ENCODE measurements around the gene CCDC92B. TPM values are rescaled to one million over a fixed set of nuclear protein-coding genes. Genes with fewer than 3 reads are reported as not detected.

Gene CCDC92B
- total and polyA plus RNA-seq, 9 of the 15 experiments (the other 6 are each of a cell fraction or from before 2014, with no cell fraction given): not detected

DNA sequence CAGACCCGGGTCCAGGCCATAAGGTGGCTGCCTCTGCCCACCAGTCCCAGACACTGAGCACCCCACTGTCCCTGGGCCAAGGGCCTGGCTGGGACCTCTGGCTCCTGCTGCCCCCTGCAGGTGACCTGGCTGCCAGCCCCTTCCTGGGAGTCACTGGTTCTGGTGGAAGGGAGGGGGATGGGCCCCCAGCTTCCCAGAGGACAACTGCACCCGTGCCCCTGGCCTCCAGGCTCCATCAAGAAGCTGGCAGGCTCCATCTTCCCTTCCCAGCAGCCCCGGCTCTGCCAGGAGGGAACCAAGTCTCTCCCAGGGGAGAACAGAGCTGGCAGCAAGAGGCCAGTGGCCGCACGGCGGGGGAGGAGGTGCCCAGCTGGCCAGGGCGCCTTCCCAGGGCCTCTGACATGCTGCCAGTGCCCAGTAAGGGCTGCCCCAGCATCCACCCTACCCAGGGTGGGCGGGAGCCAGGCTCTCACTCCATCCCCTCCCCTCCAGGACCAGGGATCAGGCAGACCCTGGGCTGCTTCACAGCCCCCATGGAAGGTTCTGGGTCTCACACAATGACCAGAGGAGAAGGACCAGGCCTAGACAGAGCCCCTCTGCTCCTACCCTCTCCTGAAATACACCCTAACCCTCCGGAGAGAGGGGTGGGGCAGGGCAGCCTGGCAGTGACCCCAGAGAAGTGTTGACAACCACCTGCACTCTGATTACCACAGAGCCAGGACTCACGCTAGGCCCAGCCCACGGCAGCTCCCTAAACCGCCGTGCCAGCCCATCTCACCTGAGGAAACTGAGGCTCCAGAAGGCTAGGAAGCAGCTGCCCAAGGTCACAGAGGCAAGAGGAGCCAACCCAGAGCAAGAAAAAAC, 41.5 kb downstream of the CCDC92B start:
- peaks cover 5% of the 10 kb centered on the region for H3K9me1 ChIP-seq (ENCODE audit: control insufficient read depth, insufficient read depth, low read length)
- no peak overlapping the region for H2AFZ ChIP-seq (ENCODE audit: low read depth, low read length)
- peaks cover 20% of the 10 kb centered on the region for H4K20me1 ChIP-seq (replicated peaks; ENCODE audit: control insufficient read depth, insufficient read depth, low read length)
- no peaks in the 10 kb centered on the region for H3K9me3 ChIP-seq (replicated peaks; ENCODE audit: control insufficient read depth, insufficient read depth, low read depth, low read length)
- no peak overlapping the region for H3K27ac ChIP-seq (ENCODE audit: extremely low read depth, low read depth, low read length)
- no peak for FAIRE-seq
- peak overlapping the region in 1 of 2 experiments; percentile 85; a peak in 2 of 4 replicates for H3K9ac ChIP-seq (ENCODE audit: insufficient read depth in 1 of 2, low read depth in 2 of 2, low read length in 2 of 2)
- peaks cover 62% of the 10 kb centered on the region; the same call in 1 of the 3 replicates for H3K36me3 ChIP-seq (ENCODE audit: control insufficient read depth, insufficient read depth, low read length)
- peak in 3 of 4 experiments; percentile 34 to 42 (median 35) for DNase-seq (ENCODE audit: extremely low read depth in 1 of 4, low spot score in 3 of 4)
- H3K4me1 ChIP-seq (replicated peaks in 1 of 2; ENCODE audit: control insufficient read depth in 2 of 2, insufficient read depth in 2 of 2, low read length in 2 of 2): peaks cover 16 to 57% of the 10 kb centered on the region in 2 experiments; a peak in 4 of 5 replicates
- H3K4me2 ChIP-seq (ENCODE audit: insufficient read depth, low read length): no peak overlapping the region
- ATAC-seq: peak; percentile 50
- in situ Hi-C loops (cut with MboI): no loop called here
- WGBS (ENCODE audit: insufficient coverage, low coverage, missing lambda C conversion rate): 77% methylated on average over 8 of the region's 13 CpGs
- intact Hi-C loops (cut with micrococcal nuclease): no loop called here
- H3K27me3 ChIP-seq (ENCODE audit: control insufficient read depth in 2 of 2, insufficient read depth in 2 of 2, low read length in 2 of 2): no peaks in the 10 kb centered on the region
- BruUV-seq (replicated peaks): no TSS peak
- ChIA-PET CTCF (ENCODE audit: low intra/inter-chr PET ratio) (no interaction called here), POLR2A (interaction anchor here (1.4 to 1.5 kb wide), 2 partner anchors 11 kb away, joined by 3 to 4 read pairs; no protein-coding TSS in a partner anchor)
- H3K4me3 ChIP-seq: no peak overlapping the region
- peaks cover 85% of the 10 kb centered on the region for H3K79me2 ChIP-seq (ENCODE audit: control insufficient read depth, insufficient read depth, low read length)
- no peak for TF ChIP-seq JUN (IDR thresholded peaks at IDR 0.05; ENCODE audit: borderline replicate concordance, low read depth, low read length)
- no peak for TF ChIP-seq JUN (CRISPR knock-in tag; IDR thresholded peaks at IDR 0.05; ENCODE audit: borderline replicate concordance)
- no peak for TF ChIP-seq HNRNPK (IDR thresholded peaks at IDR 0.05; ENCODE audit: low read depth, low read length, poor library complexity, severe bottlenecking)
- peak; percentile 27; the same call in 1 of the 2 replicates for TF ChIP-seq TFAP4 (CRISPR knock-in tag; IDR thresholded peaks at IDR 0.05; ENCODE audit: borderline replicate concordance)
- no peak for TF ChIP-seq ZKSCAN3 (CRISPR knock-in tag; IDR thresholded peaks at IDR 0.05)
- no peak for TF ChIP-seq TCF7L2 (IDR thresholded peaks at IDR 0.05; ENCODE audit: low read depth, low read length)
- peak; percentile 42; the same call in 1 of the 2 replicates for TF ChIP-seq NR2C1 (IDR thresholded peaks at IDR 0.05)
- TF ChIP-seq NR2C1 (tag; IDR thresholded peaks at IDR 0.05): peak; percentile 37; the same call in 1 of the 2 replicates
- no peak for TF ChIP-seq RBBP5 (IDR thresholded peaks at IDR 0.05; ENCODE audit: borderline replicate concordance, insufficient read depth, low read length, poor library complexity, severe bottlenecking)
- TF ChIP-seq STAT5B (CRISPR knock-in tag; IDR thresholded peaks at IDR 0.05): no peak
- TF ChIP-seq NFYB (IDR thresholded peaks at IDR 0.05; ENCODE audit: extremely low read depth, insufficient read length): no peak
- TF ChIP-seq TSC22D4 (tag; IDR thresholded peaks at IDR 0.05): no peak
- TF ChIP-seq NKRF (IDR thresholded peaks at IDR 0.05; ENCODE audit: borderline replicate concordance): no peak
- no peak for TF ChIP-seq NR1H2 (CRISPR knock-in tag; IDR thresholded peaks at IDR 0.05)
- TF ChIP-seq BMI1 (IDR thresholded peaks at IDR 0.05; ENCODE audit: low read length): no peak
- no peak for TF ChIP-seq ATF4 (CRISPR knock-in tag; IDR thresholded peaks at IDR 0.05)
- TF ChIP-seq RAD21 (CRISPR knock-in tag; conservative IDR thresholded peaks at IDR 0.05 in 1 of 2, IDR thresholded peaks at IDR 0.05 in 1 of 2): 0 out of 4 replicates have a peak, but pooled peaks of 1 of the 2 experiments have one; percentile 15
- TF ChIP-seq NONO (IDR thresholded peaks at IDR 0.05; ENCODE audit: low read depth in 2 of 2, low read length in 1 of 2): no peak
